Panc1 (cell line): ENCODE measurements around the gene DNM3.

Source experiments
- CTCF ChIP-seq: fragments of 450-650 bp; IDR thresholded peaks from 2 replicates; pipeline ENCODE4 v1.5.1; 2017; ENCODE audit warnings: mild to moderate bottlenecking
- POLR2AphosphoS5 ChIP-seq: IDR thresholded peaks from 2 replicates; pipeline ENCODE4 v1.6.1; 2012; ENCODE audit warnings: mild to moderate bottlenecking, low read depth, low read length, moderate library complexity
- REST ChIP-seq, 2 experiments: IDR thresholded peaks; 2 replicates each; pipeline ENCODE4 v1.6.1; 2011 to 2012; ENCODE audit warnings: low read depth in 2 of 2, control low read depth in 1 of 2, low read length in 1 of 2, mild to moderate bottlenecking in 1 of 2, moderate library complexity in 1 of 2; ENCODE audit not compliant: insufficient read depth in 1 of 2
- SIN3A ChIP-seq: IDR thresholded peaks from 2 replicates; pipeline ENCODE4 v1.6.1; 2012; ENCODE audit warnings: low read depth, mild to moderate bottlenecking, low read length, moderate library complexity, borderline replicate concordance; ENCODE audit not compliant: insufficient read depth

- TF ChIP-seq CTCF (no peak), REST (IDR thresholded peaks at IDR 0.05; ENCODE audit: insufficient read depth in 1 of 2, low read depth in 2 of 2, low read length in 1 of 2) (no peak), SIN3A (no peak), POLR2AphosphoS5 (no peak)
These were observed 29.6 kb upstream of the DNM3 start for GRCh38 chr1:171811672-171812071.
